ENCODE results near the gene TNFRSF9.
A peak's percentile ranks its signal among the peaks of the same experiment; 100 is the strongest.

Gene TNFRSF9

GRCh38 chr1:7912743-7913557 is 27.7 kb downstream of the TNFRSF9 start:
- Histone ChIP-seq H2AFZ (ENCODE audit: low read depth) (no peak overlapping the region), H4K20me1 (ENCODE audit: insufficient read depth) (no peaks in the 10 kb centered on the region), H3K9ac (no peak overlapping the region), H3K27me3 (ENCODE audit: insufficient read depth, low read depth) (no peaks in the 10 kb centered on the region), H3K36me3 (ENCODE audit: insufficient read depth) (no peaks in the 10 kb centered on the region), H3K4me3 (IDR thresholded peaks at IDR 0.05; ENCODE audit: insufficient read depth, low read depth, low read length) (no peak overlapping the region), H3K4me1 (ENCODE audit: low read depth, poor library complexity, severe bottlenecking) (no peaks in the 10 kb centered on the region), H3K79me2 (ENCODE audit: insufficient read depth, low read depth) (no peaks in the 10 kb centered on the region), H3K4me2 (no peak overlapping the region), H3K27ac (no peak overlapping the region)
- no peak for TF ChIP-seq CTCF (conservative IDR thresholded peaks at IDR 0.05; ENCODE audit: low read depth, low read length)

- Histone ChIP-seq H4K20me1 (ENCODE audit: insufficient read depth) (no peaks in the 10 kb centered on the region), H2AFZ (ENCODE audit: low read depth) (no peak overlapping the region), H3K9ac (no peak overlapping the region), H3K4me2 (no peak overlapping the region), H3K36me3 (ENCODE audit: insufficient read depth) (no peaks in the 10 kb centered on the region), H3K4me1 (ENCODE audit: low read depth, poor library complexity, severe bottlenecking) (no peaks in the 10 kb centered on the region), H3K27ac (no peak overlapping the region), H3K4me3 (IDR thresholded peaks at IDR 0.05; ENCODE audit: insufficient read depth, low read depth, low read length) (no peak overlapping the region), H3K79me2 (ENCODE audit: insufficient read depth, low read depth) (no peaks in the 10 kb centered on the region), H3K27me3 (ENCODE audit: insufficient read depth, low read depth) (no peaks in the 10 kb centered on the region)
- TF ChIP-seq CTCF (conservative IDR thresholded peaks at IDR 0.05; ENCODE audit: low read depth, low read length), result no peak
Observed at GRCh38 chr1:7912145-7912544, 28.5 kb downstream of the TNFRSF9 start.

- no peak overlapping the region for H3K4me3 ChIP-seq (IDR thresholded peaks at IDR 0.05; ENCODE audit: insufficient read depth, low read depth, low read length)
- H2AFZ ChIP-seq (ENCODE audit: low read depth), result no peak overlapping the region
- no peaks in the 10 kb centered on the region for H3K27me3 ChIP-seq (ENCODE audit: insufficient read depth, low read depth)
- H3K9ac ChIP-seq, result no peak overlapping the region
- TF ChIP-seq CTCF (conservative IDR thresholded peaks at IDR 0.05; ENCODE audit: low read depth, low read length), result no peak
- no peaks in the 10 kb centered on the region for H3K4me1 ChIP-seq (ENCODE audit: low read depth, poor library complexity, severe bottlenecking)
- no peaks in the 10 kb centered on the region for H4K20me1 ChIP-seq (ENCODE audit: insufficient read depth)
- no peak overlapping the region for H3K4me2 ChIP-seq
- no peak overlapping the region for H3K27ac ChIP-seq
- no peaks in the 10 kb centered on the region for H3K36me3 ChIP-seq (ENCODE audit: insufficient read depth)
- no peaks in the 10 kb centered on the region for H3K79me2 ChIP-seq (ENCODE audit: insufficient read depth, low read depth)
Observed at GRCh38 chr1:7905262-7905661, 35.4 kb downstream of the TNFRSF9 start.

- H3K36me3 ChIP-seq (ENCODE audit: insufficient read depth), result no peaks in the 10 kb centered on the region
- TF ChIP-seq CTCF (conservative IDR thresholded peaks at IDR 0.05; ENCODE audit: low read depth, low read length), result peak; percentile 68
- H2AFZ ChIP-seq (ENCODE audit: low read depth), result peak overlapping the region; percentile 92; the same call in 1 of the 2 replicates
- H3K79me2 ChIP-seq (ENCODE audit: insufficient read depth, low read depth), result no peaks in the 10 kb centered on the region
- H3K4me2 ChIP-seq, result peak overlapping the region; percentile 60; the same call in 1 of the 2 replicates
- H3K27ac ChIP-seq, result no peak overlapping the region
- H3K9ac ChIP-seq, result no peak overlapping the region
- H4K20me1 ChIP-seq (ENCODE audit: insufficient read depth), result no peaks in the 10 kb centered on the region
- no peaks in the 10 kb centered on the region for H3K4me1 ChIP-seq (ENCODE audit: low read depth, poor library complexity, severe bottlenecking)
- no peaks in the 10 kb centered on the region for H3K27me3 ChIP-seq (ENCODE audit: insufficient read depth, low read depth)
- no peak overlapping the region for H3K4me3 ChIP-seq (IDR thresholded peaks at IDR 0.05; ENCODE audit: insufficient read depth, low read depth, low read length)
Observed at GRCh38 chr1:7902478-7903085, 38.1 kb downstream of the TNFRSF9 start.

Data from KMS-11 (cell line).